ENCODE measurements around the gene RAMP3. TPM values are rescaled to one million over a fixed set of nuclear protein-coding genes. Genes with fewer than 3 reads are reported as not detected.

Gene RAMP3
- total RNA-seq, 5 donors from 2014 or later (not counting 1 experiment from before 2014, with no cell fraction given) = 0.19 to 0.63 (median 0.45) TPM; not detected in 1

- H3K9me3 ChIP-seq = no peaks in the 10 kb centered on the region
- CTCF ChIA-PET = no interaction called here
- H3K4me1 ChIP-seq (ENCODE audit: control insufficient read depth in 1 of 2, extremely low read depth in 1 of 2, insufficient read depth in 2 of 2, low read length in 2 of 2) = no peaks in the 10 kb centered on the region
- no peaks in the 10 kb centered on the region for H3K36me3 ChIP-seq (ENCODE audit: control insufficient read depth in 2 of 2, extremely low read depth in 1 of 2, insufficient read depth in 1 of 2, low read length in 1 of 2)
- Mint-ChIP-seq H3K36me3 (no peaks in the 10 kb centered on the region), H3K27ac (no peak overlapping the region), H3K4me1 (no peaks in the 10 kb centered on the region), H3K4me3 (no peak overlapping the region), H3K27me3 (peaks cover 2 to 7% of the 10 kb centered on the region in 2 donors), H3K9me3 (no peaks in the 10 kb centered on the region)
- no peak for DNase-seq
- no peak for ATAC-seq (replicated peaks in 1 of 4)
- no peak overlapping the region for H3K27ac ChIP-seq (ENCODE audit: low read length)
- H3K27me3 ChIP-seq (replicated peaks in 1 of 2; ENCODE audit: control insufficient read depth in 2 of 2, extremely low read depth in 1 of 2, insufficient read depth in 2 of 2, low read length in 1 of 2) = peaks cover 0 to 63% of the 10 kb centered on the region in 2 experiments
- H3K4me3 ChIP-seq (ENCODE audit: control insufficient read depth in 1 of 2, extremely low read depth in 1 of 2, low read length in 1 of 2) = no peak overlapping the region
- no CpG with 5 or more reads among the region's 3 CpGs for WGBS (ENCODE audit: insufficient coverage)
- POLR2A ChIA-PET = no interaction called here
Measured at GRCh38 chr7:45185864-45186250, 28.3 kb downstream of the RAMP3 start.

GRCh38 chr7:45186261-45186813 lies 28.7 kb downstream of the RAMP3 start:
- peaks cover 4 to 8% of the 10 kb centered on the region in 2 donors for H3K27me3 Mint-ChIP-seq
- ChIA-PET CTCF (no interaction called here), POLR2A (no interaction called here)
- H3K36me3 ChIP-seq (ENCODE audit: control insufficient read depth in 2 of 2, extremely low read depth in 1 of 2, insufficient read depth in 1 of 2, low read length in 1 of 2) = no peaks in the 10 kb centered on the region
- ATAC-seq (replicated peaks in 1 of 4) (no peak), DNase-seq (no peak)
- H3K4me1 ChIP-seq (ENCODE audit: control insufficient read depth in 1 of 2, extremely low read depth in 1 of 2, insufficient read depth in 2 of 2, low read length in 2 of 2) = no peaks in the 10 kb centered on the region
- 88% methylated on average over 10 of the region's 11 CpGs for WGBS (ENCODE audit: insufficient coverage)
- no peaks in the 10 kb centered on the region for H3K9me3 Mint-ChIP-seq
- H3K27ac ChIP-seq (ENCODE audit: low read length) = no peak overlapping the region
- H3K4me3 Mint-ChIP-seq = no peak overlapping the region
- peaks cover 0 to 60% of the 10 kb centered on the region in 2 experiments for H3K27me3 ChIP-seq (replicated peaks in 1 of 2; ENCODE audit: control insufficient read depth in 2 of 2, extremely low read depth in 1 of 2, insufficient read depth in 2 of 2, low read length in 1 of 2)
- no peaks in the 10 kb centered on the region for H3K36me3 Mint-ChIP-seq
- H3K9me3 ChIP-seq = no peaks in the 10 kb centered on the region
- H3K4me1 Mint-ChIP-seq = no peaks in the 10 kb centered on the region
- no peak overlapping the region for H3K4me3 ChIP-seq (ENCODE audit: control insufficient read depth in 1 of 2, extremely low read depth in 1 of 2, low read length in 1 of 2)
- H3K27ac Mint-ChIP-seq = no peak overlapping the region

GRCh38 chr7:45187089-45187945 lies 29.7 kb downstream of the RAMP3 start:
- H3K4me1 Mint-ChIP-seq = no peaks in the 10 kb centered on the region
- Histone ChIP-seq H3K27me3 (replicated peaks in 1 of 2; ENCODE audit: control insufficient read depth in 2 of 2, extremely low read depth in 1 of 2, insufficient read depth in 2 of 2, low read length in 1 of 2) (peaks cover 0 to 56% of the 10 kb centered on the region in 2 experiments), H3K9me3 (no peaks in the 10 kb centered on the region), H3K27ac (ENCODE audit: low read length) (no peak overlapping the region), H3K4me1 (ENCODE audit: control insufficient read depth in 1 of 2, extremely low read depth in 1 of 2, insufficient read depth in 2 of 2, low read length in 2 of 2) (no peaks in the 10 kb centered on the region), H3K36me3 (ENCODE audit: control insufficient read depth in 2 of 2, extremely low read depth in 1 of 2, insufficient read depth in 1 of 2, low read length in 1 of 2) (no peaks in the 10 kb centered on the region), H3K4me3 (ENCODE audit: control insufficient read depth in 1 of 2, extremely low read depth in 1 of 2, low read length in 1 of 2) (no peak overlapping the region)
- peaks cover 9 to 14% of the 10 kb centered on the region in 2 donors for H3K27me3 Mint-ChIP-seq
- H3K4me3 Mint-ChIP-seq = no peak overlapping the region
- ChIA-PET POLR2A (no interaction called here), CTCF (no interaction called here)
- no peak for DNase-seq
- ATAC-seq (replicated peaks in 1 of 4) = no peak
- H3K27ac Mint-ChIP-seq = no peak overlapping the region
- WGBS (ENCODE audit: insufficient coverage) = 63% methylated on average over 2 of the region's 9 CpGs
- H3K9me3 Mint-ChIP-seq = no peaks in the 10 kb centered on the region
- no peaks in the 10 kb centered on the region for H3K36me3 Mint-ChIP-seq

- DNase-seq (no peak), ATAC-seq (replicated peaks in 1 of 4) (no peak)
- 79% methylated on average over 7 of the region's 8 CpGs for WGBS (ENCODE audit: insufficient coverage)
- Mint-ChIP-seq H3K27ac (no peak overlapping the region), H3K4me3 (no peak overlapping the region), H3K36me3 (no peaks in the 10 kb centered on the region), H3K4me1 (no peaks in the 10 kb centered on the region), H3K9me3 (no peaks in the 10 kb centered on the region), H3K27me3 (peaks cover 9 to 14% of the 10 kb centered on the region in 2 donors)
- POLR2A ChIA-PET = no interaction called here
- H3K9me3 ChIP-seq = no peaks in the 10 kb centered on the region
- H3K4me1 ChIP-seq (ENCODE audit: control insufficient read depth in 1 of 2, extremely low read depth in 1 of 2, insufficient read depth in 2 of 2, low read length in 2 of 2) = no peaks in the 10 kb centered on the region
- no peak overlapping the region for H3K4me3 ChIP-seq (ENCODE audit: control insufficient read depth in 1 of 2, extremely low read depth in 1 of 2, low read length in 1 of 2)
- H3K36me3 ChIP-seq (ENCODE audit: control insufficient read depth in 2 of 2, extremely low read depth in 1 of 2, insufficient read depth in 1 of 2, low read length in 1 of 2) = no peaks in the 10 kb centered on the region
- no peak overlapping the region for H3K27ac ChIP-seq (ENCODE audit: low read length)
- peaks cover 0 to 51% of the 10 kb centered on the region in 2 experiments for H3K27me3 ChIP-seq (replicated peaks in 1 of 2; ENCODE audit: control insufficient read depth in 2 of 2, extremely low read depth in 1 of 2, insufficient read depth in 2 of 2, low read length in 1 of 2)
- CTCF ChIA-PET = no interaction called here
Measured at GRCh38 chr7:45187946-45188411, 30.4 kb downstream of the RAMP3 start.

- DNase-seq (no peak), ATAC-seq (replicated peaks in 1 of 4) (no peak)
- Histone ChIP-seq H3K9me3 (no peaks in the 10 kb centered on the region), H3K4me1 (ENCODE audit: control insufficient read depth in 1 of 2, extremely low read depth in 1 of 2, insufficient read depth in 2 of 2, low read length in 2 of 2) (no peaks in the 10 kb centered on the region), H3K4me3 (ENCODE audit: control insufficient read depth in 1 of 2, extremely low read depth in 1 of 2, low read length in 1 of 2) (no peak overlapping the region), H3K27ac (ENCODE audit: low read length) (no peak overlapping the region), H3K36me3 (ENCODE audit: control insufficient read depth in 2 of 2, extremely low read depth in 1 of 2, insufficient read depth in 1 of 2, low read length in 1 of 2) (no peaks in the 10 kb centered on the region), H3K27me3 (replicated peaks in 1 of 2; ENCODE audit: control insufficient read depth in 2 of 2, extremely low read depth in 1 of 2, insufficient read depth in 2 of 2, low read length in 1 of 2) (peaks cover 0 to 44% of the 10 kb centered on the region in 2 experiments)
- 66% methylated on average over 3 of the region's 10 CpGs for WGBS (ENCODE audit: insufficient coverage)
- no peaks in the 10 kb centered on the region for H3K36me3 Mint-ChIP-seq
- ChIA-PET POLR2A (no interaction called here), CTCF (interaction anchor here in 1 of 2 donors (0.6 kb wide), 1 partner anchor 22 kb away, joined by 3 read pairs; no protein-coding TSS in a partner anchor)
- no peak overlapping the region for H3K4me3 Mint-ChIP-seq
- peaks cover 9 to 14% of the 10 kb centered on the region in 2 donors for H3K27me3 Mint-ChIP-seq
- no peaks in the 10 kb centered on the region for H3K9me3 Mint-ChIP-seq
- no peak overlapping the region for H3K27ac Mint-ChIP-seq
- no peaks in the 10 kb centered on the region for H3K4me1 Mint-ChIP-seq
Measured at GRCh38 chr7:45188736-45189135, 31.1 kb downstream of the RAMP3 start.

- Histone ChIP-seq H3K9me3 (no peaks in the 10 kb centered on the region), H3K27ac (ENCODE audit: low read length) (no peak overlapping the region), H3K4me1 (ENCODE audit: control insufficient read depth in 1 of 2, extremely low read depth in 1 of 2, insufficient read depth in 2 of 2, low read length in 2 of 2) (no peaks in the 10 kb centered on the region), H3K36me3 (ENCODE audit: control insufficient read depth in 2 of 2, extremely low read depth in 1 of 2, insufficient read depth in 1 of 2, low read length in 1 of 2) (no peaks in the 10 kb centered on the region), H3K4me3 (ENCODE audit: control insufficient read depth in 1 of 2, extremely low read depth in 1 of 2, low read length in 1 of 2) (no peak overlapping the region), H3K27me3 (replicated peaks in 1 of 2; ENCODE audit: control insufficient read depth in 2 of 2, extremely low read depth in 1 of 2, insufficient read depth in 2 of 2, low read length in 1 of 2) (peaks cover 0 to 45% of the 10 kb centered on the region in 2 experiments)
- Mint-ChIP-seq H3K9me3 (no peaks in the 10 kb centered on the region), H3K27ac (no peak overlapping the region), H3K4me3 (no peak overlapping the region), H3K36me3 (no peaks in the 10 kb centered on the region), H3K27me3 (peaks cover 9 to 14% of the 10 kb centered on the region in 2 donors), H3K4me1 (no peaks in the 10 kb centered on the region)
- WGBS (ENCODE audit: insufficient coverage) = 83% methylated on average over 16 of the region's 20 CpGs
- ATAC-seq (replicated peaks in 1 of 4) = no peak
- no peak for DNase-seq
- ChIA-PET CTCF (no interaction called here), POLR2A (no interaction called here)
Measured at GRCh38 chr7:45189151-45189970, 31.8 kb downstream of the RAMP3 start.

Data from T-cell (primary cell).